Measurements from ENCODE around the gene FAR2.
"Not testable (repeated sequence)": the region's sequence is repeated elsewhere in the genome, so short reads cannot be mapped to it uniquely, and the experiment has no call there.

Gene FAR2

GRCh38 chr12:29281371-29282005 lies 132.4 kb downstream of the FAR2 start:
- no peak for DNase-seq (ENCODE audit: low read depth)
- no peak for TF ChIP-seq CTCF (IDR thresholded peaks at IDR 0.05; ENCODE audit: low read depth, low read length, missing control alignments)
- in situ Hi-C loops (cut with HindIII; ENCODE audit: low sequenced_read_pairs): no loop called here
- no peak overlapping the region for H3K4me3 ChIP-seq (ENCODE audit: low read depth, low read length)

GRCh38 chr12:29282031-29282816 lies 133.1 kb downstream of the FAR2 start:
- in situ Hi-C loops (cut with HindIII; ENCODE audit: low sequenced_read_pairs): no loop called here
- no peak overlapping the region for H3K4me3 ChIP-seq (ENCODE audit: low read depth, low read length)
- DNase-seq (ENCODE audit: low read depth): no peak
- TF ChIP-seq CTCF (IDR thresholded peaks at IDR 0.05; ENCODE audit: low read depth, low read length, missing control alignments): no peak

- no peak for TF ChIP-seq CTCF (IDR thresholded peaks at IDR 0.05; ENCODE audit: low read depth, low read length, missing control alignments)
- no peak overlapping the region for H3K4me3 ChIP-seq (ENCODE audit: low read depth, low read length)
- in situ Hi-C loops (cut with HindIII; ENCODE audit: low sequenced_read_pairs): no loop called here
- no peak for DNase-seq (ENCODE audit: low read depth)
Observed at GRCh38 chr12:29283969-29284700, 135.1 kb downstream of the FAR2 start.

- in situ Hi-C loops (cut with HindIII; ENCODE audit: low sequenced_read_pairs): no loop called here
Observed at GRCh38 chr12:29286081-29286790, 137.2 kb downstream of the FAR2 start.

GRCh38 chr12:29287622-29288021 lies 138.5 kb downstream of the FAR2 start:
- TF ChIP-seq CTCF (IDR thresholded peaks at IDR 0.05; ENCODE audit: low read depth, low read length, missing control alignments): no peak
- no peak overlapping the region for H3K4me3 ChIP-seq (ENCODE audit: low read depth, low read length)
- in situ Hi-C loops (cut with HindIII; ENCODE audit: low sequenced_read_pairs): no loop called here
- DNase-seq (ENCODE audit: low read depth): no peak

More at GRCh38 chr12:29286081-29286790, 137.2 kb downstream of the FAR2 start:
- DNase-seq (ENCODE audit: low read depth): no peak
- no peak overlapping the region for H3K4me3 ChIP-seq (ENCODE audit: low read depth, low read length)
- no peak for TF ChIP-seq CTCF (IDR thresholded peaks at IDR 0.05; ENCODE audit: low read depth, low read length, missing control alignments)

GRCh38 chr12:29288031-29288430 lies 139.0 kb downstream of the FAR2 start:
- no peak for TF ChIP-seq CTCF (IDR thresholded peaks at IDR 0.05; ENCODE audit: low read depth, low read length, missing control alignments)
- H3K4me3 ChIP-seq (ENCODE audit: low read depth, low read length): no peak overlapping the region
- in situ Hi-C loops (cut with HindIII; ENCODE audit: low sequenced_read_pairs): no loop called here
- DNase-seq (ENCODE audit: low read depth): no peak

GRCh38 chr12:29290475-29290874 lies 141.4 kb downstream of the FAR2 start:
- H3K4me3 ChIP-seq (ENCODE audit: low read depth, low read length); DNase-seq (ENCODE audit: low read depth); in situ Hi-C loops (cut with HindIII; ENCODE audit: low sequenced_read_pairs): not testable (repeated sequence)
